Urothelium cell line (cell line): ENCODE data around the gene TCF25.
"Not testable (repeated sequence)": the region's sequence is repeated elsewhere in the genome, so short reads cannot be mapped to it uniquely, and the experiment has no call there.

Experiments used
- DNase-seq: peaks from one replicate; pipeline ENCODE4 v3.0.0; 2011; ENCODE audit warnings: low spot score, mixed read lengths
- FAIRE-seq: peaks from 2 replicates; lab custom pipeline; 2011; peaks lifted over from hg19 to GRCh38; lab: Jason Lieb, UNC

TCF25 gene

GRCh38 chr16:89902980-89903379, 29.6 kb downstream of the TCF25 start:
- no peak for DNase-seq
- no peak for FAIRE-seq

GRCh38 chr16:89903908-89904515, 30.6 kb downstream of the TCF25 start:
- FAIRE-seq = no peak

DNA sequence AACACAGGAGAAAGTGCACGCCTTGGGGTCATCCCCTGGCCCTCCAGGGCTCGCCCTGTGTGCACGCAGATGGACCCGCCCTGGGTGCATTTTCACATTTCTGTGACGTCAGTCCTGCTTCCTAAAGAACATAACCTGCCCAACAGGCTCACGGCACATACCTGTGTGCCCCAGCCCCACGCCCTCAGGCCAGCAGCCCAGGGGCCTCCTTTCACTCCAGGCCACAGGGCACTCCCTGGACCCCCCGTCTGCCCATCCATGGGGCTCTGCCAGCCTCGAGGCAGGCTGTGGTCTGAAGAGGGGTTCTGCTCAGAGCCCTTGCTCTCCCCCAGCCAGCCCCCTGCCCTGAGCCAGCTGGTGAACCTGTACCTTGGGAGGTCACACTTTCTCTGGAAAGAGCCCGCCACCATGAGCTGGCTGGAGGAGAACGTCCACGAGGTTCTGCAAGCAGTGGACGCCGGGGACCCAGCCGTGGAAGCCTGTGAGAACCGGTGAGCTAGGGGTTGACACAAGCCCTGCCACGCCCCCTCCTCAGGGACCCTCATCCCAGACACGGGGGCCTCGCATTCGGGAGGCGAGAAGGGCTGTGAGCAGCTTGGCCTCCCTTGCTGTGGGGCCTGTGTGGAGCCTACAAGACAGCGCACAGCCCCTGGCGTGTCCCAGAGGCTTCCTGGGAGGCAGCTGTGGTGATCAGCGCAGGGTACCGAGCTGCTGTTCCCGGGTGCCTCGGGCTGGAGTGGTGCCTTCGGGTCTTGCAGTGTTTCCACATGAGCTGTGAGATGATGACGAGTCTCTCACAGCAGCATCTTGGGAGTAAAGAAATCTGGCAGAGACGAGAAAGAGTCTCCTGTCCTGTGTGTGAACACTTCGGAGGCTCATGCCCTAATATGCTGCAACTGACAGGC, 31.5 kb downstream of the TCF25 start:
- DNase-seq (no peak), FAIRE-seq (no peak)

More at GRCh38 chr16:89903908-89904515, 30.6 kb downstream of the TCF25 start:
- DNase-seq = no peak

- DNase-seq (no peak), FAIRE-seq (no peak)
Observed at GRCh38 chr16:89905511-89906139, 32.2 kb downstream of the TCF25 start.

GRCh38 chr16:89906140-89907025, 33.0 kb downstream of the TCF25 start:
- DNase-seq (no peak), FAIRE-seq (peak; percentile 72)

- FAIRE-seq (no peak), DNase-seq (no peak)
Observed at GRCh38 chr16:89907055-89907814, 33.8 kb downstream of the TCF25 start.

- FAIRE-seq = no peak
- DNase-seq = no peak
Observed at GRCh38 chr16:89908236-89908635, 34.8 kb downstream of the TCF25 start.

DNA sequence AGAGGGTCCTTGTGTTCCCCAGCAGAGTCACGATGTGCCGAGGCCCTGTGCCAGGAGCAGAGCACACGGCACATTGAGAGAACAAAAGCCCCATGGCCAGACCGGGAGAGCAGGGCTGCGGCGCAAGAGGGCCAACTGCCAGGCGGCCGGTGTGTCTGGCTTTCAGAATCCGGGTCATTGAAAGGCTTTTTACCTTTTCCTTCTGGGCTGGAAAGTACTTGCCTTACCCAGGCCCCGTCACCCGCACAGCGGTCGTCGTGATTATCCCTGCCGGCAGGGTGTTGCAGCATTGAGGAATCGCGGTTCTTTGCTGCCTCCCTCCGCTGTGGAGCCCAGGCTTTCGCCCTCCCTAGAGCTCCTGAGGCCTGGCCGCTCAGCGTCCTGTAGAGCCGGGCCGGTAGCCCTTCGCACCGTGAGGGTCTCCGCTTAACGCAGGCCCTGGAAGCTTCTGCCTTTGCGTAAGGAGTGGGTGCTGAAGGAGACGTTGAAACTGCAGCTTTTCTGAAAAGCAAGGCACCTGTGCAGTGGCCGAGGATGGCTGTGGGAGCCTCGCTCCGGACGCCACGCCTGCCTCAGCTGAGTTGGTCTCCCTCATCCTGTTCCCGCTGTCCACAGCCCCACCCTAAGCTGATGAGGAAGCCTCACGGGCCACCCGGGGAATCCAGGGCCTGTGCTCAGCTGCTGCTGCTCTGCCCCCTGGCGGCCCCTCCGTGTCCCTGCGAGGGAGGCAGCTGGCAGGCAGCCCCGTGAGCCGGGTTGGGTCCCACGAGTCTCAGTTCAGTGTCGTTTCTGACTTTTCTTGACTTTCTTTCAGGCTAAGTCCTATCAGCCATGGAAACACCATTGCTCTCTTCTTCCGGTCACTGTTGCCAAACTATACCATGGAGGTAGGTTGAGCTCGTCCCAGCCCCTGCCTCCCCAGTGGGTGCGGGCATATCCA, 36.7 kb downstream of the TCF25 start:
- peak; percentile 13 for FAIRE-seq

GRCh38 chr16:89910717-89911354, 37.4 kb downstream of the TCF25 start:
- no peak for FAIRE-seq
- DNase-seq = no peak

More for the DNA sequence above, 36.7 kb downstream of the TCF25 start:
- DNase-seq = peak; percentile 70

- FAIRE-seq (no peak), DNase-seq (no peak)
Observed at GRCh38 chr16:89911375-89911774, 38.0 kb downstream of the TCF25 start.

- DNase-seq (no peak), FAIRE-seq (no peak)
Observed at GRCh38 chr16:89912143-89912542, 38.8 kb downstream of the TCF25 start.

DNA sequence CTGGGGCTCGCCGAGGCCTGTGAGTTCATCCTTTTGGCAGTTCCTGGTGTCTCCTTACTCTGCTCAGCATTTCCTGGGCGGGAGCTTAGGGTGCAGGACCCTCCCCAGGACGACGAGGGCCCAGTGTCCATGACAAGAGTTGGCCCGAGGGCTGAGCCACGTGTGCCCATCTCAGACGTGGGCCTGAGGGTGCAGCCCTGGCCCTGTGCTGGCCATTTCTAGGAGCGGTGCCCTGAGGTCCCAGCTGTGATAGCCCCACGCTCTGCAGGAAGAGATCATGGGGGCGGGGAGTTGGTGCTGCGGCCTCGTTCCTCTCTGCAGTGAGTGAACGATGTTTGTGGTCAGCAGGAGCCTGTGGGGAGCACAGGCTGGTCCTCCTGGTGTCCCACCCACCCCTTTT, 39.2 kb downstream of the TCF25 start:
- FAIRE-seq = no peak
- no peak for DNase-seq

DNA sequence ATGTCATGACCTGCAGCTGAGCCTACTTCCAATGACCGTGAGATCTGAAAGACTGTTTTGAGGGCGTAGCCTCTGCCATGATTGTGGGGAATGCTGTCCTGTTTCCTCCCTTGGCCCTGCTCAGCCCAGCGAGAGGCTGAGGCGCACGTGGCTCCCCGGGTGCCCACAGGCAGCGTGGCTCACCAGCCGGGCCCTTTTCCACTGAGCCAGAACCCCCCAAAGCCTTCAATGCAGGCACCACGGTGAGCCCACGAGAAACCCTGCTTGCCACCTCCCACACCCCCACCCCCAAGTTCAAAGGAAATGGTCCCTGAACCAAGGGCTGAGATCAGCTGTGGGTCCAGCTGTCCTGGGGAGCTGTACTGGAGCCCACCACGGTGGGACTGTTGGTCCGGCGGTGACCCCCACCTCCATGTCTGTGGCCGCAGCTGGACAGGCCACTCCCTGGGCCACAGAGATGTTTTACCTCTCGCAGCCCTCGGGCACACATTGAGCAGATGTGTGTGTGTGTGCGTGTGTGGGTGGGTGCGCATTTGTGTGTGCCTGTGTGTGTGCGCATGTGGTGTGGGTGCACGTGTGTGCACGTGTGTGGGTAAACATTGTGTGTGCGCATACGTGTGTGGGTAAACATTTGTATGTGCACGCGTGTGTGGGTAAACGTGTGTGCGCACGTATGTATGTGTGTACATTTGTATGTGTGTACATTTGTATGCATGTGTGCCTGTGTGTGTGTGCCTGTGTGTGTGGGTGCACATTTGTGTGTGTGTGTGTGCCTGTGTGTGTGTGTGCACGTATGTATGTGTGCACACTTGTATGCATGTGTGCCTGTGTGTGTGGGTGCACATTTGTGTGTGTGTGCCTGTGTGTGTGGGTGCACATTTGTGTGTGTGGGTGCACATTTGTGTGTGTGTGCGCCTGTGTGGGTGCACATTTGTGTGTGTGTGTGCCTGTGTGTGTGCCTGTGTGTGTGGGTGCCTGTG, 40.3 kb downstream of the TCF25 start:
- DNase-seq (no peak), FAIRE-seq (peak; percentile 98)

DNA sequence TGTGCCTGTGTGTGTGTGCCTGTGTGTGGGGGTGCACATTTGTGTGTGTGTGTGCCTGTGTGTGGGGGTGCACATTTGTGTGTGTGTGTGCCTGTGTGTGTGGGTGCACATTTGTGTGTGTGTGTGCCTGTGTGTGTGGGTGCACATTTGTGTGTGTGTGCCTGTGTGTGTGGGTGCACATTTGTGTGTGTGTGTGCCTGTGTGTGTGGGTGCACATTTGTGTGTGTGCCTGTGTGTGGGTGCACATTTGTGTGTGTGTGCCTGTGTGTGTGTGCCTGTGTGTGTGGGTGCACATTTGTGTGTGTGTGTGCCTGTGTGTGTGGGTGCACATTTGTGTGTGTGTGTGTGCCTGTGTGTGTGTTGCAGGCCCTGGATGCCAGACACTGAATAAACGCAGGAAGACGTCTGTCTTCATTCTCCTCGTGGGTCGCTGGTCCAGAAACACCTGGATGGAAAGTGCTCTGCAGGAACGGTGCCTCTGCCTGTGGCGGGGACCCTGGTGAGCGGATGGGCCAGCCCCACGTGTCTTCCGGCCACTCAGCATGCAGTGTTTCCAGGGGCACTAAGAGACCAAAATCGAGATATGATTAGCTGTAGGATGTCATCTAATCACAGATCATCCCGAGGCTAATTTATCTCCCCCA, 41.4 kb downstream of the TCF25 start:
- DNase-seq, FAIRE-seq: not testable (repeated sequence)

DNA sequence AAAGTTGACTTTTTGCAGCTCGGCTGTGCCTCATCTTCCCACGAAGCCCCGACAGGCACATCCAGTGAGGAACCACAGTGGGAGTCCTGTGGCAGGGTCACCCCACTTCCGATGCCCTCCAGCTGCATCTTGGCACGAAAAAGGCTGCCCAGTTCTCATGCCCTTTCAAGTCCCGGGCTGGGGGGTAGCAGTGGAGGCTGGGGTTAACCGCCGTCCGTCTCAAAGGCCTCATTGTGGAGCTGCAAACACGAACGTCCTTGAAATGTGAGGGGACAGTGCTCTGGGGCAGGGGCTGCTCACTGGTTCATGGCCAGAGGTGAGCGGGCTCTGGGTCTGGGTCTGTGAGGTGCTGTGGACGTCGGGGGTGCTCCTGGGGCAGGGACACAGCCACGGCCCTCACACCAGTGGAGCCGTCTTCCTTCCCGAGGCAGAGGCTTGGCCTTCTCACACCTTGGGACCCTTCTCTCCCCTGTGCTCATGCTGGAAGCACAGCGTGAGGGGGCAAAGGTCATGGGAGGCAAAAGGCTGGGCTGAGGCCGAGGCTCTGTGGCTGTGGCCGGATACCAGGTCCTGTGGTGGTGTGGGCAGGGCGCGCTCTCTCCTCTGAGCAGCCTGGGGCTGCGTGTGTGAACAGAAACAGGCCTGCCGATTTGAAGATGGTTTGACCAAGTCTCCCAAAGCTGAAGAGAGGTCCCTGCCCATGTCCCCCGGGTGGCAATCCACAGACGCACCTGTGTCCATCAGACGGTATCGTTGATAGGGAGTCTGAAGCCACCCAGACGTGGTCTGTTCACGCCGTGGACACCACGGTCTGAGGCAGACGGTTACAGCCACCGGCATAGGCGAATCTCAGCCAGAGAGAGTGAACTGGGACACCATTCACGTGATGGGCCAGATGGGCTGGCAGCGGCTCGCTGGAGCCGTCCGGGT, 42.2 kb downstream of the TCF25 start:
- DNase-seq (no peak), FAIRE-seq (no peak)
